GM12873 (cell line): ENCODE results near the gene PHKA1.

Experiments used
- CTCF ChIP-seq: IDR thresholded peaks from 2 replicates; pipeline ENCODE4 v1.5.1; 2012; ENCODE audit warnings: low read depth, mild to moderate bottlenecking, moderate library complexity, low read length, control low read depth; ENCODE audit not compliant: insufficient read depth; ENCODE audit errors: missing control alignments

PHKA1 gene

GRCh38 chrX:72712094-72712755 lies 1.9 kb downstream of the PHKA1 start:
- no peak for TF ChIP-seq CTCF

- TF ChIP-seq CTCF = no peak
These were observed 8.3 kb downstream of the PHKA1 start for GRCh38 chrX:72705814-72706213.

GRCh38 chrX:72705111-72705510 lies 9.0 kb downstream of the PHKA1 start:
- no peak for TF ChIP-seq CTCF

GRCh38 chrX:72694170-72694569 lies 19.9 kb downstream of the PHKA1 start:
- TF ChIP-seq CTCF = no peak

- no peak for TF ChIP-seq CTCF
These were observed 20.6 kb downstream of the PHKA1 start for GRCh38 chrX:72693477-72693876.

GRCh38 chrX:72687396-72687795 lies 26.7 kb downstream of the PHKA1 start:
- TF ChIP-seq CTCF = no peak

GRCh38 chrX:72685810-72686456 lies 28.2 kb downstream of the PHKA1 start:
- TF ChIP-seq CTCF = no peak
